Endothelial cell of umbilical vein (primary cell): Measurements from ENCODE around the gene MT1F. TPM values are rescaled to one million over a fixed set of nuclear protein-coding genes. Genes with fewer than 3 reads are reported as not detected.

Source experiments
- BruUV-seq: library from RNA; stranded (reverse); fragments of 400-500 nt; replicated peaks from 2 replicates; lab custom pipeline; 2021; lab: Mats Ljungman, UMichigan
- CTCF ChIA-PET: fragments of 300-600, 350-600 bp; sonication (Branson Sonifier 250); formaldehyde crosslinking; loops from one replicate; lab custom pipeline; 2021; ENCODE audit warnings: antibody characterized with exemption, inconsistent platforms; lab: Charles Lee
- POLR2A ChIA-PET: fragments of 300-600, 350-600 bp; sonication (Branson Sonifier 250); formaldehyde crosslinking; loops from one replicate; lab custom pipeline; 2021; ENCODE audit warnings: antibody characterized with exemption, inconsistent platforms; lab: Charles Lee
- DNase-seq: peaks from one replicate; pipeline ENCODE4 v3.0.0-alpha.2; 2011; ENCODE audit warnings: low read depth, low spot score
- FAIRE-seq: peaks from 2 replicates; lab custom pipeline; 2011; peaks lifted over from hg19 to GRCh38; lab: Jason Lieb, UNC
- H2AFZ ChIP-seq: 2 replicates; pipeline ENCODE4 v1.6.0; 2012; ENCODE audit warnings: low read depth, low read length, control low read depth, inconsistent platforms
- H3K27ac ChIP-seq: 2 replicates; pipeline ENCODE4 v1.5.1; 2011; ENCODE audit warnings: low read depth, mild to moderate bottlenecking, control low read depth, low read length, moderate library complexity; ENCODE audit not compliant: insufficient read depth
- H3K27me3 ChIP-seq, 2 experiments: 2 replicates each; pipeline versions ENCODE4 v1.6.0 to v1.6.1; 2011; ENCODE audit warnings: low read length in 2 of 2, mixed read lengths in 1 of 2; ENCODE audit not compliant: control insufficient read depth in 2 of 2, insufficient read depth in 2 of 2
- H3K36me3 ChIP-seq, 2 experiments: 2 replicates in 1 of 2; 3 replicates in 1 of 2; pipeline ENCODE4 v1.5.1; 2011; ENCODE audit warnings: low read length in 2 of 2, mild to moderate bottlenecking in 1 of 2, moderate library complexity in 1 of 2; ENCODE audit not compliant: control insufficient read depth in 2 of 2, insufficient read depth in 2 of 2; ENCODE audit errors: extremely low read depth in 1 of 2
- H3K4me1 ChIP-seq: 3 replicates; pipeline ENCODE4 v1.5.1; 2011; ENCODE audit warnings: mild to moderate bottlenecking, low read length; ENCODE audit not compliant: control insufficient read depth, insufficient read depth; ENCODE audit errors: extremely low read depth
- H3K4me2 ChIP-seq: 2 replicates; pipeline ENCODE4 v1.6.1; 2011; ENCODE audit warnings: low read length, control low read depth, mixed read lengths; ENCODE audit not compliant: insufficient read depth
- H3K4me3 ChIP-seq, 3 experiments: fragments of 200-600 bp in 1 of 3; sonication (generic), shearing (Covaris generic) in 1 of 3; replicated peaks in 1 of 3; 2 replicates each; pipeline ENCODE4 v1.5.1; 2011 to 2016; ENCODE audit warnings: control low read depth in 3 of 3, low read length in 3 of 3, mild to moderate bottlenecking in 2 of 3, inconsistent platforms in 1 of 3, low read depth in 1 of 3, moderate library complexity in 1 of 3; ENCODE audit not compliant: insufficient read depth in 1 of 3
- H3K79me2 ChIP-seq: 2 replicates; pipeline ENCODE4 v1.6.0; 2012; ENCODE audit warnings: low read length, inconsistent platforms; ENCODE audit not compliant: control insufficient read depth, insufficient read depth
- H3K9ac ChIP-seq: replicated peaks from 2 replicates; pipeline ENCODE3; 2011; ENCODE audit warnings: low read length, control low read depth; ENCODE audit not compliant: insufficient read depth; ENCODE audit errors: extremely low read depth
- H3K9me1 ChIP-seq: replicated peaks from 3 replicates; pipeline ENCODE4 v1.6.0; 2011; ENCODE audit warnings: mild to moderate bottlenecking, low read length; ENCODE audit not compliant: control insufficient read depth, insufficient read depth; ENCODE audit errors: extremely low read depth
- H3K9me3 ChIP-seq: replicated peaks from 2 replicates; pipeline ENCODE4 v1.5.1; 2012; ENCODE audit warnings: low read length, inconsistent platforms; ENCODE audit not compliant: control insufficient read depth, insufficient read depth
- H4K20me1 ChIP-seq: replicated peaks from 2 replicates; pipeline ENCODE3; 2011; ENCODE audit warnings: mild to moderate bottlenecking, low read length; ENCODE audit not compliant: control insufficient read depth, insufficient read depth; ENCODE audit errors: extremely low read depth
- CTCF ChIP-seq, 2 donors: IDR thresholded peaks; 1 replicate in 1 of 2; 2 replicates in 1 of 2; pipeline ENCODE4 v1.5.1; 2011; ENCODE audit warnings: low read length in 2 of 2, mild to moderate bottlenecking in 2 of 2, moderate library complexity in 2 of 2, control low read depth in 1 of 2, inconsistent platforms in 1 of 2, low read depth in 1 of 2; ENCODE audit not compliant: insufficient read depth in 1 of 2; ENCODE audit errors: extremely low read depth in 1 of 2
- EZH2 ChIP-seq: IDR thresholded peaks from 2 replicates; pipeline ENCODE4 v1.6.1; 2012; ENCODE audit warnings: borderline replicate concordance, low read depth, mild to moderate bottlenecking, moderate library complexity, low read length, inconsistent platforms; ENCODE audit not compliant: severe bottlenecking
- FOS ChIP-seq: IDR thresholded peaks from 2 replicates; pipeline ENCODE4 v1.6.1; 2011; ENCODE audit warnings: mild to moderate bottlenecking, low read length, moderate library complexity, borderline replicate concordance; ENCODE audit not compliant: insufficient read depth
- GATA2 ChIP-seq: IDR thresholded peaks from 2 replicates; pipeline ENCODE4 v1.7.0; 2011; ENCODE audit warnings: low read depth, mild to moderate bottlenecking, moderate library complexity, mixed read lengths, low read length; ENCODE audit not compliant: insufficient read length, insufficient read depth
- JUN ChIP-seq: IDR thresholded peaks from 2 replicates; pipeline ENCODE4 v1.6.1; 2011; ENCODE audit warnings: borderline replicate concordance, low read depth; ENCODE audit not compliant: insufficient read length, insufficient read depth
- MAX ChIP-seq: IDR thresholded peaks from 2 replicates; pipeline ENCODE4 v1.6.1; 2011; ENCODE audit not compliant: insufficient read depth, insufficient read length
- MYC ChIP-seq: IDR thresholded peaks from one replicate; pipeline ENCODE4 v1.6.1; 2011; ENCODE audit warnings: mild to moderate bottlenecking, low read depth, low read length
- POLR2A ChIP-seq: IDR thresholded peaks from 2 replicates; pipeline ENCODE4 v1.6.1; 2012; ENCODE audit warnings: low read depth, mild to moderate bottlenecking, control low read depth, low read length
- POLR2AphosphoS5 ChIP-seq: IDR thresholded peaks from 2 replicates; pipeline ENCODE4 v1.6.1; 2012; ENCODE audit warnings: low read depth, mild to moderate bottlenecking, control low read depth, low read length, moderate library complexity; ENCODE audit not compliant: insufficient read depth
- dilution Hi-C: fragments of 300-500 bp; cut with MboI; formaldehyde crosslinking; loops from one replicate; pipeline ENCODE4 v1.15.0; 2019; ENCODE audit warnings: low sequenced_read_pairs; ENCODE audit not compliant: extremely low pct_ligation_motif_present
- intact Hi-C: fragments of 100-400 bp; cut with micrococcal nuclease; formaldehyde crosslinking; loops from one replicate; pipeline ENCODE4 v1.10.0; 2022
- polyA plus RNA-seq, 4 experiments: library from polyadenylated mRNA; depleted of rRNA in 3 of 4; stranded (reverse) in 3 of 4; unstranded in 1 of 4; fragments of >200 nt; gene quantifications; 2 replicates each; pipeline versions ENCODE4 v1.2.1 to v1.2.3, GENCODE V29; 2011 to 2012; ENCODE audit warnings: missing spikeins in 1 of 4
- total RNA-seq: library from RNA; stranded (reverse); gene quantifications from 2 replicates; pipeline ENCODE4 v1.2.3, GENCODE V29; 2021

MT1F gene
- total and polyA plus RNA-seq, 2 donors (not counting 3 experiments of a cell fraction or from before 2014, with no cell fraction given), result 2.2 to 2.6 TPM

- no peaks in the 10 kb centered on the region for H3K79me2 ChIP-seq
- no peaks in the 10 kb centered on the region for H3K9me1 ChIP-seq
- H3K4me1 ChIP-seq, result peaks cover 10% of the 10 kb centered on the region
- H3K4me2 ChIP-seq, result no peak overlapping the region
- DNase-seq (no peak), FAIRE-seq (no peak)
- no peaks in the 10 kb centered on the region for H3K9me3 ChIP-seq
- ChIA-PET POLR2A (no interaction called here), CTCF (interaction anchor here (1.5 to 1.6 kb wide), 2 partner anchors 18 to 84 kb away, joined by 4 read pairs; no protein-coding TSS in a partner anchor)
- intact Hi-C loops (no loop called here), dilution Hi-C loops (no loop called here)
- H3K36me3 ChIP-seq, result no peaks in the 10 kb centered on the region
- H3K9ac ChIP-seq, result no peak overlapping the region
- no peak for TF ChIP-seq MYC
- no peak for TF ChIP-seq MAX
- TF ChIP-seq JUN, result no peak
- no peak for TF ChIP-seq FOS
- no peak for TF ChIP-seq GATA2
- TF ChIP-seq EZH2, result no peak
- TF ChIP-seq CTCF (IDR thresholded peaks at IDR 0.05; ENCODE audit: extremely low read depth in 1 of 2, insufficient read depth in 1 of 2, low read depth in 1 of 2, low read length in 2 of 2), result no peak
- TF ChIP-seq POLR2AphosphoS5, result no peak
- TF ChIP-seq POLR2A, result no peak
- no peak overlapping the region for H3K4me3 ChIP-seq
- H3K27ac ChIP-seq, result no peak overlapping the region
- H3K27me3 ChIP-seq, result no peaks in the 10 kb centered on the region
- H2AFZ ChIP-seq, result no peak overlapping the region
- no TSS peak for BruUV-seq
- no peaks in the 10 kb centered on the region for H4K20me1 ChIP-seq
Observed at GRCh38 chr16:56684256-56684925, 26.6 kb downstream of the MT1F start.
